ENCODE measurements around the gene HHAT. TPM values are rescaled to one million over a fixed set of nuclear protein-coding genes. Genes with fewer than 3 reads are reported as not detected.
"Not testable (repeated sequence)": the region's sequence is repeated elsewhere in the genome, so short reads cannot be mapped to it uniquely, and the experiment has no call there.

HHAT gene
- total and polyA plus RNA-seq, 2 donors (not counting 3 experiments of a cell fraction or from before 2014, with no cell fraction given), result 2.4 to 4.3 TPM

DNA sequence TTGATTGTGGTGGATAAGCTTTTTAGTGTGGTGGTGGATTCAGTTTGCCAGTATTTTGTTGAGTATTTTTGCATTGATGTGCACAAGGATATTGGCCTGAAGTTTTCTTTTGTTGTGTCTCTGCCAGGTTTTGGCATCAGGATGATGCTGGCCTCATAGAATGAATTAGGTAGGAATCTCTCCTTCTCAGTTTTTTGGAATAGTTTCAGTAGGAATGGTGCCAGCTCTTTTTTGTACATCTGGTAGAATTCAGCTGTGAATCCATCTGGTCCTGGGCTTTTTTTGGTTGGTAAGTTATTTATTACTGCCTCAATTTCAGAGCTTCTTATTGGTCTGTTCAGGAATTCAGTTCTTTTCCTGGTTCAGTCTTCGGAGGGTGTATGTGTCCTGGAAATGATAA, 98.0 kb downstream of the HHAT start:
- H3K4me1 ChIP-seq (ENCODE audit: control insufficient read depth, extremely low read depth, insufficient read depth, low read length); H3K27me3 ChIP-seq (ENCODE audit: control insufficient read depth in 2 of 2, insufficient read depth in 2 of 2, low read length in 2 of 2); H3K36me3 ChIP-seq (ENCODE audit: control insufficient read depth in 2 of 2, extremely low read depth in 1 of 2, insufficient read depth in 2 of 2, low read length in 2 of 2); intact Hi-C loops (cut with micrococcal nuclease); DNase-seq (ENCODE audit: low read depth, low spot score); H3K9me3 ChIP-seq (replicated peaks; ENCODE audit: control insufficient read depth, insufficient read depth, low read length); H4K20me1 ChIP-seq (replicated peaks; ENCODE audit: control insufficient read depth, extremely low read depth, insufficient read depth, low read length); dilution Hi-C loops (cut with MboI; ENCODE audit: extremely low pct_ligation_motif_present, low sequenced_read_pairs); H3K4me3 ChIP-seq (replicated peaks in 1 of 3; ENCODE audit: insufficient read depth in 1 of 3, low read depth in 1 of 3, low read length in 3 of 3); H3K9me1 ChIP-seq (replicated peaks; ENCODE audit: control insufficient read depth, extremely low read depth, insufficient read depth, low read length); H3K9ac ChIP-seq (replicated peaks; ENCODE audit: extremely low read depth, insufficient read depth, low read length); H3K4me2 ChIP-seq (ENCODE audit: insufficient read depth, low read length); H2AFZ ChIP-seq (ENCODE audit: low read depth, low read length); H3K79me2 ChIP-seq (ENCODE audit: control insufficient read depth, insufficient read depth, low read length); FAIRE-seq; H3K27ac ChIP-seq (ENCODE audit: insufficient read depth, low read depth, low read length); POLR2A ChIA-PET; BruUV-seq (replicated peaks): not testable (repeated sequence)
- CTCF ChIA-PET, result interaction anchor here (0.6 kb wide), 1 partner anchor 20 kb away, joined by 3 read pairs; no protein-coding TSS in a partner anchor

DNA sequence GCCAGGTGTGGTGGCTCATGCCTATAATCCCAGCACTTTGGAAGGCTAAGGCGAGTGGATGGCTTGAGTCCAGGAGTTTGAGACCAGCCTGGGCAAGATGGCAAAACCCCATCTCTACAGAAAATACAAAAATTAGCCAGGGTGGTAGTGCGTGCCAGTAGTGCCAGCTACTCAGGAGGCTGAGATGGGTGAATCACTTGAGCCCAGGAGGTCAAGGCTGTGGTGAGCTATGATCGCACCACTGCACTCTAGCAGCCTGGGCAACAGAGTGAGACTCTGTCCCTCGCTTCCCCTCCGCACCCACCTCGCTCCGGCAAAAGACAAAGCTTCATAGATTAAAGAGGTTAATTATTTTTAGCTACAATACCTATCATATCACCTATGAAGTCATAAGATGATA, 100.0 kb downstream of the HHAT start:
- Histone ChIP-seq H3K9ac (replicated peaks; ENCODE audit: extremely low read depth, insufficient read depth, low read length) (no peak overlapping the region), H3K4me1 (ENCODE audit: control insufficient read depth, extremely low read depth, insufficient read depth, low read length) (no peaks in the 10 kb centered on the region), H4K20me1 (replicated peaks; ENCODE audit: control insufficient read depth, extremely low read depth, insufficient read depth, low read length) (no peaks in the 10 kb centered on the region), H2AFZ (ENCODE audit: low read depth, low read length) (no peak overlapping the region), H3K36me3 (ENCODE audit: control insufficient read depth in 2 of 2, extremely low read depth in 1 of 2, insufficient read depth in 2 of 2, low read length in 2 of 2) (no peaks in the 10 kb centered on the region), H3K4me2 (ENCODE audit: insufficient read depth, low read length) (no peak overlapping the region), H3K27me3 (ENCODE audit: control insufficient read depth in 2 of 2, insufficient read depth in 2 of 2, low read length in 2 of 2) (no peaks in the 10 kb centered on the region), H3K27ac (ENCODE audit: insufficient read depth, low read depth, low read length) (no peak overlapping the region), H3K9me3 (replicated peaks; ENCODE audit: control insufficient read depth, insufficient read depth, low read length) (no peaks in the 10 kb centered on the region), H3K9me1 (replicated peaks; ENCODE audit: control insufficient read depth, extremely low read depth, insufficient read depth, low read length) (no peaks in the 10 kb centered on the region), H3K79me2 (ENCODE audit: control insufficient read depth, insufficient read depth, low read length) (no peaks in the 10 kb centered on the region), H3K4me3 (replicated peaks in 1 of 3; ENCODE audit: insufficient read depth in 1 of 3, low read depth in 1 of 3, low read length in 3 of 3) (no peak overlapping the region)
- no peak for DNase-seq (ENCODE audit: low read depth, low spot score)
- dilution Hi-C loops (cut with MboI; ENCODE audit: extremely low pct_ligation_motif_present, low sequenced_read_pairs), result no loop called here
- no peak for FAIRE-seq
- TF ChIP-seq POLR2A (IDR thresholded peaks at IDR 0.05; ENCODE audit: low read depth, low read length) (no peak), FOS (IDR thresholded peaks at IDR 0.05; ENCODE audit: borderline replicate concordance, insufficient read depth, low read length) (no peak), GATA2 (IDR thresholded peaks at IDR 0.05; ENCODE audit: insufficient read depth, insufficient read length, low read depth, low read length) (no peak), JUN (IDR thresholded peaks at IDR 0.05; ENCODE audit: borderline replicate concordance, insufficient read depth, insufficient read length, low read depth) (no peak)
- TF ChIP-seq, protein P1, sequence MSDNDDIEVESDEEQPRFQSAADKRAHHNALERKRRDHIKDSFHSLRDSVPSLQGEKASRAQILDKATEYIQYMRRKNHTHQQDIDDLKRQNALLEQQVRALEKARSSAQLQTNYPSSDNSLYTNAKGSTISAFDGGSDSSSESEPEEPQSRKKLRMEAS (IDR thresholded peaks at IDR 0.05; ENCODE audit: insufficient read depth, insufficient read length), result no peak
- TF ChIP-seq, protein P2, sequence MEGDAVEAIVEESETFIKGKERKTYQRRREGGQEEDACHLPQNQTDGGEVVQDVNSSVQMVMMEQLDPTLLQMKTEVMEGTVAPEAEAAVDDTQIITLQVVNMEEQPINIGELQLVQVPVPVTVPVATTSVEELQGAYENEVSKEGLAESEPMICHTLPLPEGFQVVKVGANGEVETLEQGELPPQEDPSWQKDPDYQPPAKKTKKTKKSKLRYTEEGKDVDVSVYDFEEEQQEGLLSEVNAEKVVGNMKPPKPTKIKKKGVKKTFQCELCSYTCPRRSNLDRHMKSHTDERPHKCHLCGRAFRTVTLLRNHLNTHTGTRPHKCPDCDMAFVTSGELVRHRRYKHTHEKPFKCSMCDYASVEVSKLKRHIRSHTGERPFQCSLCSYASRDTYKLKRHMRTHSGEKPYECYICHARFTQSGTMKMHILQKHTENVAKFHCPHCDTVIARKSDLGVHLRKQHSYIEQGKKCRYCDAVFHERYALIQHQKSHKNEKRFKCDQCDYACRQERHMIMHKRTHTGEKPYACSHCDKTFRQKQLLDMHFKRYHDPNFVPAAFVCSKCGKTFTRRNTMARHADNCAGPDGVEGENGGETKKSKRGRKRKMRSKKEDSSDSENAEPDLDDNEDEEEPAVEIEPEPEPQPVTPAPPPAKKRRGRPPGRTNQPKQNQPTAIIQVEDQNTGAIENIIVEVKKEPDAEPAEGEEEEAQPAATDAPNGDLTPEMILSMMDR (IDR thresholded peaks at IDR 0.05; ENCODE audit: extremely low read depth in 1 of 2, insufficient read depth in 1 of 2, low read depth in 1 of 2, low read length in 2 of 2), result no peak
- intact Hi-C loops (cut with micrococcal nuclease), result no loop called here
- no TSS peak for BruUV-seq (replicated peaks)
- POLR2A ChIA-PET, result no interaction called here
- CTCF ChIA-PET, result no interaction called here
